Measurements from ENCODE around the gene KCP. TPM values are rescaled to one million over a fixed set of nuclear protein-coding genes. Genes with fewer than 3 reads are reported as not detected.

The KCP gene
- total and polyA plus RNA-seq, 4 experiments from 2014 or later = 0.39 to 0.55 TPM; not detected in 2

DNA sequence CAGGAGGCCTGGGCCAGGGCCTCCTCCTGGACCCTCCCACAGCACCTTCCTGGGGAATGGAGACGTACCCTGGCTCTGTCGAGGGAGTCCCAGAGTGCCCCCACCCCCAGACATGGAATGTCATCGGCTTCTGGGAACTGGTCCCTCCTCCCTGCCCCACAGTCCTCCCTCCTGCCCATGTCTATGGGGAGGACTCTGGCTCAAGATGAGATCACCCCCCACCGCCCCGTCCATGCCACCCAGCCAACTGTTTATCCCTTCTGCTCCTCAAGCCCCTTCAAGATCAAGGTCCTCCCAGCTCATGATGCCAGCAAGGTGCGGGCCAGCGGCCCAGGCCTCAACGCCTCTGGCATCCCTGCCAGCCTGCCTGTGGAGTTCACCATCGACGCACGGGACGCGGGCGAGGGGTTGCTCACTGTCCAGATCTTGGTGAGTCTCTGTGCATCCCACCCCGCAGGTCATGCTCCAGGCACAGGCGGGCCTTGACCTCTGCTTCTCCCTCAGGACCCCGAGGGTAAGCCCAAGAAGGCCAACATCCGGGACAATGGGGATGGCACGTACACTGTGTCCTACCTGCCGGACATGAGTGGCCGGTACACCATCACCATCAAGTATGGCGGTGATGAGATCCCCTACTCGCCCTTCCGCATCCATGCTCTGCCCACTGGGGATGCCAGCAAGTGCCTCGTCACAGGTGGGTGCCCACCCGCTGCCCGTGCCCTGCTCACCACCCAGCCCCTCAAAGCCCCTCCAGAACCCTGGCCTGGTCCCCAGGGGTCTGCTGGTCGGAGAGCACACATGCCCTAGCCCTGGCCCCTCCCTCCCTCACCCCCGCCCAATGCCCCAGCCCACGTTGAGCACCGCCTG is 62.0 kb downstream of the KCP start:
- Mint-ChIP-seq H3K27me3 (peaks cover 0 to 2% of the 10 kb centered on the region in 2 donors), H3K4me1 (no peaks in the 10 kb centered on the region), H3K9me3 (no peaks in the 10 kb centered on the region), H3K27ac (no peak overlapping the region), H3K36me3 (no peaks in the 10 kb centered on the region), H3K4me3 (no peak overlapping the region)
- no peak for DNase-seq
- CTCF ChIA-PET (ENCODE audit: partially characterized antibody) = interaction anchor here (3.4 kb wide), 1 partner anchor 35 kb away, joined by 7 read pairs; no protein-coding TSS in a partner anchor
- intact Hi-C loops (cut with micrococcal nuclease) = no loop called here
- POLR2A ChIA-PET (ENCODE audit: partially characterized antibody) = no interaction called here
- H3K36me3 ChIP-seq (ENCODE audit: insufficient read depth, low read length) = no peaks in the 10 kb centered on the region
- no peaks in the 10 kb centered on the region for H3K9me3 ChIP-seq (ENCODE audit: control insufficient read depth in 1 of 2, low read length in 2 of 2)
- no peak overlapping the region for H3K27ac ChIP-seq (ENCODE audit: low read depth, low read length)
- no peaks in the 10 kb centered on the region for H3K27me3 ChIP-seq (ENCODE audit: insufficient read depth, low read length)
- H3K4me3 ChIP-seq (ENCODE audit: low read length in 2 of 2) = no peak overlapping the region
- H3K4me1 ChIP-seq (ENCODE audit: insufficient read depth, low read length) = no peaks in the 10 kb centered on the region

- ChIA-PET POLR2A (ENCODE audit: partially characterized antibody) (no interaction called here), CTCF (ENCODE audit: partially characterized antibody) (interaction anchor here (3.4 kb wide), 1 partner anchor 35 kb away, joined by 7 read pairs; no protein-coding TSS in a partner anchor)
- no peak for DNase-seq
Observed at GRCh38 chr7:128847721-128848211, 62.7 kb downstream of the KCP start.

GRCh38 chr7:128846781-128847444 is 63.6 kb downstream of the KCP start:
- DNase-seq = no peak
- H3K4me1 Mint-ChIP-seq = peaks cover 0 to 1% (median 0%) of the 10 kb centered on the region in 4 donors
- Histone ChIP-seq H3K27ac (ENCODE audit: low read depth, low read length) (no peak overlapping the region), H3K4me3 (ENCODE audit: low read length in 2 of 2) (no peak overlapping the region), H3K36me3 (ENCODE audit: insufficient read depth, low read length) (no peaks in the 10 kb centered on the region), H3K27me3 (ENCODE audit: insufficient read depth, low read length) (no peaks in the 10 kb centered on the region), H3K9me3 (ENCODE audit: control insufficient read depth in 1 of 2, low read length in 2 of 2) (no peaks in the 10 kb centered on the region), H3K4me1 (ENCODE audit: insufficient read depth, low read length) (no peaks in the 10 kb centered on the region)
- intact Hi-C loops (cut with micrococcal nuclease) = no loop called here
- H3K27ac Mint-ChIP-seq = no peak overlapping the region
- no peaks in the 10 kb centered on the region for H3K36me3 Mint-ChIP-seq
- H3K9me3 Mint-ChIP-seq = no peaks in the 10 kb centered on the region
- ChIA-PET CTCF (ENCODE audit: partially characterized antibody) (no interaction called here), POLR2A (ENCODE audit: partially characterized antibody) (no interaction called here)
- H3K27me3 Mint-ChIP-seq = no peaks in the 10 kb centered on the region
- H3K4me3 Mint-ChIP-seq = no peak overlapping the region

More at GRCh38 chr7:128847721-128848211, 62.7 kb downstream of the KCP start:
- H3K27me3 ChIP-seq (ENCODE audit: insufficient read depth, low read length) = no peaks in the 10 kb centered on the region
- H3K9me3 ChIP-seq (ENCODE audit: control insufficient read depth in 1 of 2, low read length in 2 of 2) = no peaks in the 10 kb centered on the region
- Mint-ChIP-seq H3K9me3 (no peaks in the 10 kb centered on the region), H3K4me3 (no peak overlapping the region), H3K27ac (no peak overlapping the region), H3K4me1 (no peaks in the 10 kb centered on the region), H3K27me3 (no peaks in the 10 kb centered on the region), H3K36me3 (no peaks in the 10 kb centered on the region)
- H3K4me1 ChIP-seq (ENCODE audit: insufficient read depth, low read length) = no peaks in the 10 kb centered on the region
- H3K27ac ChIP-seq (ENCODE audit: low read depth, low read length) = no peak overlapping the region
- H3K4me3 ChIP-seq (ENCODE audit: low read length in 2 of 2) = no peak overlapping the region
- H3K36me3 ChIP-seq (ENCODE audit: insufficient read depth, low read length) = no peaks in the 10 kb centered on the region
- intact Hi-C loops (cut with micrococcal nuclease) = no loop called here

- H3K4me3 ChIP-seq (ENCODE audit: low read length in 2 of 2) = no peak overlapping the region
- Mint-ChIP-seq H3K4me1 (peaks cover 0 to 4% (median 0%) of the 10 kb centered on the region in 4 donors), H3K27me3 (no peaks in the 10 kb centered on the region), H3K4me3 (no peak overlapping the region), H3K27ac (no peak overlapping the region), H3K36me3 (no peaks in the 10 kb centered on the region), H3K9me3 (no peaks in the 10 kb centered on the region)
- ChIA-PET POLR2A (ENCODE audit: partially characterized antibody) (no interaction called here), CTCF (ENCODE audit: partially characterized antibody) (no interaction called here)
- H3K4me1 ChIP-seq (ENCODE audit: insufficient read depth, low read length) = no peaks in the 10 kb centered on the region
- intact Hi-C loops (cut with micrococcal nuclease) = no loop called here
- DNase-seq = no peak
- H3K27ac ChIP-seq (ENCODE audit: low read depth, low read length) = no peak overlapping the region
- H3K9me3 ChIP-seq (ENCODE audit: control insufficient read depth in 1 of 2, low read length in 2 of 2) = no peaks in the 10 kb centered on the region
- H3K27me3 ChIP-seq (ENCODE audit: insufficient read depth, low read length) = no peaks in the 10 kb centered on the region
- H3K36me3 ChIP-seq (ENCODE audit: insufficient read depth, low read length) = no peaks in the 10 kb centered on the region
Observed at GRCh38 chr7:128845987-128846386, 64.5 kb downstream of the KCP start.

DNA sequence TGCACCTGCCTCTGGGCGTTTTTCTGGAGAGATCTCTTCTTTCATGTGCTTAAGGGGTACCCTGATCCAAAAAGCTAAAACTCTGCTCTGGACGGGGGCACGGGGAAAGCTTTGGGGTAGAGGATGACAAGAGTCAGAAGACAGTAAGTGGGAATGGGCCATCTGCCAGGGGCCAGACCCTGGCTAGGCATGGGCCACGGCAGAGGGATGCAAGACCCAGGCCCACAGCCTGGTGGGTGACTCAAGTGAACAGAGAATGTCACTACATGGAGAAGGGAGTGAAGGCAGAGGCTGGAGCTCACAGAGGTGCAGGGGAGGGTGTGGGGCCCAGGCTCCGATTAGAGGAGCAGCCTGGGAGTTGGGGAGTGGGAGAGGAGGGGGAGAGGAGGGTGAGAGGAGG is 65.0 kb downstream of the KCP start:
- Histone ChIP-seq H3K27ac (ENCODE audit: low read depth, low read length) (no peak overlapping the region), H3K4me3 (ENCODE audit: low read length in 2 of 2) (no peak overlapping the region), H3K4me1 (ENCODE audit: insufficient read depth, low read length) (no peaks in the 10 kb centered on the region), H3K27me3 (ENCODE audit: insufficient read depth, low read length) (no peaks in the 10 kb centered on the region), H3K9me3 (ENCODE audit: control insufficient read depth in 1 of 2, low read length in 2 of 2) (no peaks in the 10 kb centered on the region), H3K36me3 (ENCODE audit: insufficient read depth, low read length) (no peaks in the 10 kb centered on the region)
- CTCF ChIA-PET (ENCODE audit: partially characterized antibody) = interaction anchor here (1.1 kb wide), 1 partner anchor 10 kb away, joined by 4 read pairs; no protein-coding TSS in a partner anchor
- no peak for DNase-seq
- Mint-ChIP-seq H3K36me3 (no peaks in the 10 kb centered on the region), H3K9me3 (no peaks in the 10 kb centered on the region), H3K4me3 (no peak overlapping the region), H3K27me3 (no peaks in the 10 kb centered on the region), H3K27ac (no peak overlapping the region), H3K4me1 (peaks cover 0 to 4% (median 0%) of the 10 kb centered on the region in 4 donors)
- POLR2A ChIA-PET (ENCODE audit: partially characterized antibody) = no interaction called here
- intact Hi-C loops (cut with micrococcal nuclease) = no loop called here

DNA sequence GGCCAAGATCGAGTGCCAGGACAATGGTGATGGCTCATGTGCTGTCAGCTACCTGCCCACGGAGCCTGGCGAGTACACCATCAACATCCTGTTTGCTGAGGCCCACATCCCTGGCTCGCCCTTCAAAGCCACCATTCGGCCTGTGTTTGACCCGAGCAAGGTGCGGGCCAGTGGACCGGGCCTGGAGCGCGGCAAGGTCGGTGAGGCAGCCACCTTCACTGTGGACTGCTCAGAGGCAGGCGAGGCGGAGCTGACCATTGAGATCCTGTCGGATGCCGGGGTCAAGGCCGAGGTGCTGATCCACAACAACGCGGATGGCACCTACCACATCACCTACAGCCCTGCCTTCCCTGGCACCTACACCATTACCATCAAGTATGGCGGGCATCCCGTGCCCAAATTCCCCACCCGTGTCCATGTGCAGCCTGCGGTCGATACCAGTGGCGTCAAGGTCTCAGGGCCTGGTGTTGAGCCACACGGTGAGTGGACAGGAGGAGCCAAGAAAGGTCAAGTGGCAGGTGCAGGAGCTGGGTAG is 65.7 kb downstream of the KCP start:
- no peaks in the 10 kb centered on the region for H3K9me3 Mint-ChIP-seq
- H3K36me3 Mint-ChIP-seq = no peaks in the 10 kb centered on the region

More for the DNA sequence above, 65.7 kb downstream of the KCP start:
- DNase-seq = no peak
- Histone ChIP-seq H3K9me3 (ENCODE audit: control insufficient read depth in 1 of 2, low read length in 2 of 2) (no peaks in the 10 kb centered on the region), H3K27ac (ENCODE audit: low read depth, low read length) (no peak overlapping the region), H3K4me1 (ENCODE audit: insufficient read depth, low read length) (no peaks in the 10 kb centered on the region), H3K36me3 (ENCODE audit: insufficient read depth, low read length) (no peaks in the 10 kb centered on the region), H3K27me3 (ENCODE audit: insufficient read depth, low read length) (no peaks in the 10 kb centered on the region), H3K4me3 (ENCODE audit: low read length in 2 of 2) (no peak overlapping the region)
- ChIA-PET CTCF (ENCODE audit: partially characterized antibody) (interaction anchor here (0.8 to 1.1 kb wide), 2 partner anchors 9 to 27 kb away, joined by 3 to 4 read pairs; no protein-coding TSS in a partner anchor), POLR2A (ENCODE audit: partially characterized antibody) (no interaction called here)
- H3K27me3 Mint-ChIP-seq = no peaks in the 10 kb centered on the region
- H3K4me3 Mint-ChIP-seq = no peak overlapping the region
- intact Hi-C loops (cut with micrococcal nuclease) = no loop called here
- H3K4me1 Mint-ChIP-seq = peaks cover 0 to 4% (median 0%) of the 10 kb centered on the region in 4 donors
- H3K27ac Mint-ChIP-seq = no peak overlapping the region
